Vagina (tissue), 2 donors: ENCODE measurements around the gene PALLD. TPM values are rescaled to one million over a fixed set of nuclear protein-coding genes. Genes with fewer than 3 reads are reported as not detected.

Experiments used
- DNase-seq, 2 donors: peaks; one replicate each; pipeline ENCODE4 v3.0.0-alpha.2; 2017; ENCODE audit errors: extremely low spot score in 2 of 2
- H3K27ac ChIP-seq: fragments of 200-600 bp; sonication (generic); one replicate; pipeline ENCODE4 v1.5.1; 2019
- H3K27me3 ChIP-seq: fragments of 200-600 bp; sonication (generic); one replicate; pipeline ENCODE4 v1.5.1; 2019
- H3K36me3 ChIP-seq, 2 donors: fragments of 200-600 bp; sonication (generic); one replicate each; pipeline ENCODE4 v1.5.1; 2017 to 2019
- H3K4me1 ChIP-seq: fragments of 200-600 bp; sonication (generic); one replicate; pipeline ENCODE4 v1.5.1; 2019
- H3K4me3 ChIP-seq, 2 donors: fragments of 200-600 bp; sonication (generic); 1 replicate in 1 of 2; 2 replicates in 1 of 2; pipeline ENCODE4 v1.5.1; 2016 to 2019
- H3K9me3 ChIP-seq: fragments of 200-600 bp; sonication (generic); one replicate; pipeline ENCODE4 v1.5.1; 2019
- CTCF ChIP-seq, 3 experiments: fragments of 450-650 bp in 2 of 3; fragments of 200-600 bp in 1 of 3; sonication (generic) in 1 of 3; IDR thresholded peaks; one replicate each; pipeline ENCODE4 v1.5.1; 2017 to 2019; ENCODE audit warnings: antibody characterized with exemption in 3 of 3, mild to moderate bottlenecking in 2 of 3, moderate library complexity in 2 of 3
- POLR2A ChIP-seq, 2 donors: fragments of 450-650 bp; IDR thresholded peaks; one replicate each; pipeline ENCODE4 v1.6.1; 2017; ENCODE audit warnings: antibody characterized with exemption in 2 of 2, mild to moderate bottlenecking in 2 of 2, moderate library complexity in 2 of 2
- POLR2AphosphoS5 ChIP-seq, 2 donors: sonication (generic); formaldehyde crosslinking; IDR thresholded peaks; one replicate each; pipeline ENCODE4 v1.9.0; 2017; ENCODE audit warnings: antibody characterized with exemption in 2 of 2, mild to moderate bottlenecking in 2 of 2, low read depth in 1 of 2; ENCODE audit not compliant: insufficient read depth in 1 of 2
- intact Hi-C: fragments of 100-400 bp; cut with DNase I; formaldehyde crosslinking; loops from one replicate; pipeline ENCODE4 v1.15.1; 2023
- total RNA-seq: library from RNA; depleted of rRNA; stranded (reverse); fragments of >200 nt; gene quantifications from one replicate; pipeline ENCODE4 v1.2.3, GENCODE V29; 2016

The PALLD gene
- total RNA-seq, 1 donor from 2014 or later: 229 TPM

- Histone ChIP-seq H3K4me1 (peaks cover 16% of the 10 kb centered on the region), H3K36me3 (peaks cover 0 to 51% of the 10 kb centered on the region in 2 donors), H3K27me3 (no peaks in the 10 kb centered on the region), H3K9me3 (no peaks in the 10 kb centered on the region), H3K4me3 (no peak overlapping the region), H3K27ac (no peak overlapping the region)
- TF ChIP-seq POLR2A (IDR thresholded peaks at IDR 0.05) (no peak), CTCF (IDR thresholded peaks at IDR 0.05) (no peak), POLR2AphosphoS5 (IDR thresholded peaks at IDR 0.05; ENCODE audit: insufficient read depth in 1 of 2, low read depth in 1 of 2) (no peak)
- intact Hi-C loops: no loop called here
- no peak for DNase-seq
Observed at GRCh38 chr4:168891688-168892087, 394.8 kb downstream of the PALLD start.

GRCh38 chr4:168892475-168892874 lies 395.6 kb downstream of the PALLD start:
- Histone ChIP-seq H3K4me1 (peaks cover 9% of the 10 kb centered on the region), H3K9me3 (no peaks in the 10 kb centered on the region), H3K27me3 (no peaks in the 10 kb centered on the region), H3K36me3 (peaks cover 0 to 54% of the 10 kb centered on the region in 2 donors), H3K4me3 (no peak overlapping the region), H3K27ac (no peak overlapping the region)
- no peak for TF ChIP-seq POLR2AphosphoS5 (IDR thresholded peaks at IDR 0.05; ENCODE audit: insufficient read depth in 1 of 2, low read depth in 1 of 2)
- no peak for TF ChIP-seq CTCF (IDR thresholded peaks at IDR 0.05)
- TF ChIP-seq POLR2A (IDR thresholded peaks at IDR 0.05): no peak
- DNase-seq: no peak
- intact Hi-C loops: no loop called here

GRCh38 chr4:168893205-168893604 lies 396.4 kb downstream of the PALLD start:
- Histone ChIP-seq H3K36me3 (peaks cover 0 to 56% of the 10 kb centered on the region in 2 donors), H3K27me3 (no peaks in the 10 kb centered on the region), H3K27ac (no peak overlapping the region), H3K4me1 (peaks cover 6% of the 10 kb centered on the region), H3K9me3 (no peaks in the 10 kb centered on the region), H3K4me3 (no peak overlapping the region)
- intact Hi-C loops: no loop called here
- TF ChIP-seq POLR2A (IDR thresholded peaks at IDR 0.05) (no peak), CTCF (IDR thresholded peaks at IDR 0.05) (no peak), POLR2AphosphoS5 (IDR thresholded peaks at IDR 0.05; ENCODE audit: insufficient read depth in 1 of 2, low read depth in 1 of 2) (no peak)
- DNase-seq: no peak

GRCh38 chr4:168893807-168894206 lies 397.0 kb downstream of the PALLD start:
- no peak for DNase-seq
- no peaks in the 10 kb centered on the region for H3K9me3 ChIP-seq
- H3K27ac ChIP-seq: no peak overlapping the region
- peaks cover 0 to 62% of the 10 kb centered on the region in 2 donors for H3K36me3 ChIP-seq
- H3K27me3 ChIP-seq: no peaks in the 10 kb centered on the region
- no peak overlapping the region for H3K4me3 ChIP-seq
- intact Hi-C loops: no loop called here
- H3K4me1 ChIP-seq: peaks cover 6% of the 10 kb centered on the region
- no peak for TF ChIP-seq CTCF (IDR thresholded peaks at IDR 0.05)
- TF ChIP-seq POLR2AphosphoS5 (IDR thresholded peaks at IDR 0.05; ENCODE audit: insufficient read depth in 1 of 2, low read depth in 1 of 2): no peak
- no peak for TF ChIP-seq POLR2A (IDR thresholded peaks at IDR 0.05)

- intact Hi-C loops: no loop called here
- Histone ChIP-seq H3K36me3 (peaks cover 0 to 62% of the 10 kb centered on the region in 2 donors), H3K4me1 (no peaks in the 10 kb centered on the region), H3K27me3 (no peaks in the 10 kb centered on the region), H3K9me3 (no peaks in the 10 kb centered on the region), H3K4me3 (no peak overlapping the region), H3K27ac (no peak overlapping the region)
- no peak for TF ChIP-seq POLR2A (IDR thresholded peaks at IDR 0.05)
- TF ChIP-seq CTCF (IDR thresholded peaks at IDR 0.05): no peak
- TF ChIP-seq POLR2AphosphoS5 (IDR thresholded peaks at IDR 0.05; ENCODE audit: insufficient read depth in 1 of 2, low read depth in 1 of 2): no peak
- no peak for DNase-seq
Observed at GRCh38 chr4:168900080-168900479, 403.2 kb downstream of the PALLD start.
